HCT116 (cell line): ENCODE results near the gene MAL.

Source experiments
- CTCF ChIP-seq, 3 experiments: fragments of 200-600 bp in 1 of 3; sonication (generic) in 1 of 3; IDR thresholded peaks in 2 of 3; conservative IDR thresholded peaks in 1 of 3; 2 replicates each; pipeline ENCODE4 v1.5.1; 2012 to 2017; ENCODE audit warnings: low read depth in 2 of 3, low read length in 2 of 3, antibody characterized with exemption in 1 of 3, borderline replicate concordance in 1 of 3, control low read depth in 1 of 3, mild to moderate bottlenecking in 1 of 3, mixed read lengths in 1 of 3, mixed run types in 1 of 3, moderate library complexity in 1 of 3; ENCODE audit not compliant: insufficient read depth in 1 of 3
- EZH2phosphoT487 ChIP-seq: fragments of 200-600 bp; IDR thresholded peaks from 2 replicates; pipeline ENCODE4 v1.6.1; 2018; ENCODE audit warnings: antibody characterized with exemption, borderline replicate concordance
- POLR2AphosphoS5 ChIP-seq: IDR thresholded peaks from 2 replicates; pipeline ENCODE4 v1.6.1; 2011; ENCODE audit warnings: mild to moderate bottlenecking, low read depth, low read length, moderate library complexity
- REST ChIP-seq: IDR thresholded peaks from 2 replicates; pipeline ENCODE4 v1.6.1; 2012; ENCODE audit warnings: low read depth
- ZNF274 ChIP-seq: fragments of 200-500 bp; sonication (Bioruptor generic); IDR thresholded peaks from 2 replicates; pipeline ENCODE4 v1.6.1; 2014; ENCODE audit warnings: mild to moderate bottlenecking, low read depth, low read length, inconsistent platforms
- TF ChIP-seq, protein P1 (sequence below): IDR thresholded peaks from 2 replicates; pipeline ENCODE4 v1.6.1; 2011; ENCODE audit warnings: mild to moderate bottlenecking, low read length, moderate library complexity; ENCODE audit not compliant: insufficient replicate concordance; ENCODE audit errors: extremely low read depth
- TF ChIP-seq, protein P2 (sequence below): IDR thresholded peaks from 2 replicates; pipeline ENCODE4 v1.6.1; 2012

DNA sequence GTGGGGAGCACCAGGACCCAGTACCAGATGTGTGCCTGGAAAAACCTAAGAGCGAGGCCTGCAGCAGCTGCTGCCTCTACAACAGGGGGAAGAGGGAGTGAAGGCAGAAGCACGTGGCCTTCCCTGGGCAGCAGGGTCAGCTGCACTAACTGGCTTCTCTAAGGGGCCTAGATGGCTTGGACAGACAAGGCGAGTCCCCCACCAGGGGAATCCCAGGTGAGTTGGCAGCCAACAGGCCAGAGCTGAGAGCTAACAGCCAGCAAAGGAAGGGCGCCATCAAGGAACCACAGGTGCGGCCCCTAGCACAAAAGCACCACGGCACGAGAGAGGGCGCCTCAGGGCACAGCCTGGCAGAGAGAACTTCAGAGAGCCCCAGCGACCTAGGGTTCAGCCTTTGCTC lies 19.8 kb upstream of the MAL start:
- TF ChIP-seq, protein P1, sequence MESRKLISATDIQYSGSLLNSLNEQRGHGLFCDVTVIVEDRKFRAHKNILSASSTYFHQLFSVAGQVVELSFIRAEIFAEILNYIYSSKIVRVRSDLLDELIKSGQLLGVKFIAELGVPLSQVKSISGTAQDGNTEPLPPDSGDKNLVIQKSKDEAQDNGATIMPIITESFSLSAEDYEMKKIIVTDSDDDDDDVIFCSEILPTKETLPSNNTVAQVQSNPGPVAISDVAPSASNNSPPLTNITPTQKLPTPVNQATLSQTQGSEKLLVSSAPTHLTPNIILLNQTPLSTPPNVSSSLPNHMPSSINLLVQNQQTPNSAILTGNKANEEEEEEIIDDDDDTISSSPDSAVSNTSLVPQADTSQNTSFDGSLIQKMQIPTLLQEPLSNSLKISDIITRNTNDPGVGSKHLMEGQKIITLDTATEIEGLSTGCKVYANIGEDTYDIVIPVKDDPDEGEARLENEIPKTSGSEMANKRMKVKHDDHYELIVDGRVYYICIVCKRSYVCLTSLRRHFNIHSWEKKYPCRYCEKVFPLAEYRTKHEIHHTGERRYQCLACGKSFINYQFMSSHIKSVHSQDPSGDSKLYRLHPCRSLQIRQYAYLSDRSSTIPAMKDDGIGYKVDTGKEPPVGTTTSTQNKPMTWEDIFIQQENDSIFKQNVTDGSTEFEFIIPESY, result no peak
- no peak for TF ChIP-seq CTCF (IDR thresholded peaks at IDR 0.05 in 2 of 3, conservative IDR thresholded peaks at IDR 0.05 in 1 of 3; ENCODE audit: borderline replicate concordance in 1 of 3, insufficient read depth in 1 of 3, low read depth in 2 of 3, low read length in 2 of 3)
- TF ChIP-seq POLR2AphosphoS5, result no peak
- TF ChIP-seq ZNF274, result no peak
- TF ChIP-seq REST, result no peak
- TF ChIP-seq, protein P2, sequence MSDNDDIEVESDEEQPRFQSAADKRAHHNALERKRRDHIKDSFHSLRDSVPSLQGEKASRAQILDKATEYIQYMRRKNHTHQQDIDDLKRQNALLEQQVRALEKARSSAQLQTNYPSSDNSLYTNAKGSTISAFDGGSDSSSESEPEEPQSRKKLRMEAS, result no peak
- no peak for TF ChIP-seq EZH2phosphoT487
